H1 (cell line): ENCODE data around the gene NAALADL1. TPM values are rescaled to one million over a fixed set of nuclear protein-coding genes. Genes with fewer than 3 reads are reported as not detected.

Source experiments
- BACH1 ChIP-seq: IDR thresholded peaks from 2 replicates; pipeline ENCODE4 v1.6.1; 2012; ENCODE audit warnings: low read length, improper control_type of control experiment
- CBX5 ChIP-seq: fragments of 300-800, 300-1000 bp; sonication (generic); IDR thresholded peaks from 2 replicates; pipeline ENCODE4 v1.7.1; 2016; ENCODE audit warnings: antibody characterized with exemption, low read length, low read depth
- CHD1 ChIP-seq: IDR thresholded peaks from 2 replicates; pipeline ENCODE4 v1.6.1; 2012; ENCODE audit warnings: low read depth, low read length, improper control_type of control experiment
- CTCF ChIP-seq, 3 experiments: IDR thresholded peaks; 1 replicate in 2 of 3; 2 replicates in 1 of 3; pipeline versions ENCODE4 v1.5.1 to v1.6.1; 2011; ENCODE audit warnings: low read length in 3 of 3, mild to moderate bottlenecking in 3 of 3, inconsistent platforms in 2 of 3, low read depth in 1 of 3, moderate library complexity in 1 of 3; ENCODE audit not compliant: insufficient read depth in 1 of 3; ENCODE audit errors: control extremely low read depth in 1 of 3
- E2F6 ChIP-seq: IDR thresholded peaks from 2 replicates; pipeline ENCODE4 v1.6.1; 2012; ENCODE audit warnings: inconsistent platforms
- EGR1 ChIP-seq: IDR thresholded peaks from 2 replicates; pipeline ENCODE4 v1.6.1; 2011; ENCODE audit warnings: low read depth, low read length, borderline replicate concordance
- EP300 ChIP-seq, 2 experiments: IDR thresholded peaks; 1 replicate in 1 of 2; 2 replicates in 1 of 2; pipeline ENCODE4 v1.6.1; 2011 to 2012; ENCODE audit warnings: low read depth in 2 of 2, low read length in 2 of 2, mild to moderate bottlenecking in 2 of 2, borderline replicate concordance in 1 of 2, inconsistent platforms in 1 of 2, moderate library complexity in 1 of 2
- HDAC2 ChIP-seq, 2 experiments: fragments of 300-600 bp in 1 of 2; sonication (generic) in 1 of 2; IDR thresholded peaks; 2 replicates each; pipeline ENCODE4 v1.6.1; 2011 to 2012; ENCODE audit warnings: low read depth in 2 of 2, low read length in 2 of 2, mild to moderate bottlenecking in 2 of 2, moderate library complexity in 2 of 2, borderline replicate concordance in 1 of 2, inconsistent platforms in 1 of 2
- HDAC6 ChIP-seq: IDR thresholded peaks from one replicate; pipeline ENCODE4 v1.7.1; 2012; ENCODE audit warnings: low read depth, mild to moderate bottlenecking, inconsistent platforms, low read length, moderate library complexity
- JUND ChIP-seq: IDR thresholded peaks from 2 replicates; pipeline ENCODE4 v1.6.1; 2011; ENCODE audit warnings: mild to moderate bottlenecking, improper control_type of control experiment, low read length
- KDM1A ChIP-seq: fragments of 200-600, 300-600 bp; sonication (generic); IDR thresholded peaks from 2 replicates; pipeline ENCODE4 v1.7.1; 2016; ENCODE audit warnings: mild to moderate bottlenecking, low read length, borderline replicate concordance
- POLR2AphosphoS5 ChIP-seq: IDR thresholded peaks from 2 replicates; pipeline ENCODE4 v1.6.1; 2011; ENCODE audit warnings: low read depth, low read length
- RAD21 ChIP-seq, 2 experiments: IDR thresholded peaks in 1 of 2; conservative IDR thresholded peaks in 1 of 2; 2 replicates each; pipeline ENCODE4 v1.6.1; 2011; ENCODE audit warnings: low read depth in 2 of 2, low read length in 2 of 2, improper control_type of control experiment in 1 of 2, inconsistent platforms in 1 of 2, mild to moderate bottlenecking in 1 of 2, moderate library complexity in 1 of 2
- RFX5 ChIP-seq: IDR thresholded peaks from 2 replicates; pipeline ENCODE4 v1.6.1; 2011; ENCODE audit warnings: low read depth, low read length, improper control_type of control experiment, borderline replicate concordance
- SAP30 ChIP-seq: fragments of 300-600 bp; sonication (generic); IDR thresholded peaks from 2 replicates; pipeline ENCODE4 v1.7.1; 2012; ENCODE audit warnings: low read length, moderate library complexity, mild to moderate bottlenecking, inconsistent platforms; ENCODE audit not compliant: insufficient read depth, insufficient replicate concordance
- SP4 ChIP-seq: IDR thresholded peaks from 2 replicates; pipeline ENCODE4 v1.6.1; 2012; ENCODE audit warnings: low read length, inconsistent platforms
- SUZ12 ChIP-seq: fragments of 200-600 bp; sonication (generic); IDR thresholded peaks from 2 replicates; pipeline ENCODE4 v1.6.1; 2012; ENCODE audit warnings: mild to moderate bottlenecking, inconsistent platforms, low read length, moderate library complexity, mixed read lengths
- TAF1 ChIP-seq: IDR thresholded peaks from 2 replicates; pipeline ENCODE4 v1.6.1; 2011; ENCODE audit warnings: mild to moderate bottlenecking, low read depth, low read length
- TBP ChIP-seq: IDR thresholded peaks from 2 replicates; pipeline ENCODE4 v1.6.1; 2011; ENCODE audit warnings: low read depth, low read length, improper control_type of control experiment
- TCF12 ChIP-seq: IDR thresholded peaks from 2 replicates; pipeline ENCODE4 v1.6.1; 2011; ENCODE audit warnings: low read depth, mild to moderate bottlenecking, low read length
- TEAD4 ChIP-seq: IDR thresholded peaks from 2 replicates; pipeline ENCODE4 v1.6.1; 2012; ENCODE audit warnings: low read depth, low read length, inconsistent platforms, mixed read lengths
- polyA plus RNA-seq, 7 experiments: library from polyadenylated mRNA; depleted of rRNA in 3 of 7; stranded (reverse) in 5 of 7; unstranded in 2 of 7; fragments of >200 nt in 5 of 7; fragments of 200-250 nt in 2 of 7; gene quantifications; 1 replicate in 5 of 7; 2 replicates in 1 of 7; 4 replicates in 1 of 7; pipeline versions ENCODE4 v1.2.1 to v1.2.3, GENCODE V29; 2011 to 2013; ENCODE audit warnings: missing spikeins in 2 of 7, mixed read lengths in 2 of 7
- total RNA-seq: library from RNA; stranded (reverse); fragmentation: NEBNext Ultra II Directional; extraction: Animal tissue kit (Norgen Biotek cat#: 25700); gene quantifications from 2 replicates; pipeline ENCODE4 v1.2.1, GENCODE V29; 2021

The NAALADL1 gene
- total and polyA plus RNA-seq, 2 of the 8 experiments (the other 6 are each of a cell fraction or from before 2014, with no cell fraction given), result 7.5 to 9.9 TPM

- no peak for TF ChIP-seq CTCF (IDR thresholded peaks at IDR 0.05; ENCODE audit: control extremely low read depth in 1 of 3, insufficient read depth in 1 of 3, low read depth in 1 of 3, low read length in 3 of 3)
- no peak for TF ChIP-seq EGR1
- TF ChIP-seq BACH1, result peak; percentile 25; the same call in 1 of the 2 replicates
- TF ChIP-seq TAF1, result peak; percentile 60
- no peak for TF ChIP-seq HDAC6
- TF ChIP-seq CHD1, result no peak
- TF ChIP-seq KDM1A, result no peak
- TF ChIP-seq RAD21 (IDR thresholded peaks at IDR 0.05 in 1 of 2, conservative IDR thresholded peaks at IDR 0.05 in 1 of 2; ENCODE audit: low read depth in 2 of 2, low read length in 2 of 2), result no peak
- no peak for TF ChIP-seq JUND
- no peak for TF ChIP-seq CBX5
- TF ChIP-seq SAP30, result no peak
- no peak for TF ChIP-seq TEAD4
- TF ChIP-seq RFX5, result no peak
- peak; percentile 67 for TF ChIP-seq POLR2AphosphoS5
- 0 out of 4 replicates have a peak, but pooled peaks of 1 of the 2 experiments have one; percentile 51 for TF ChIP-seq HDAC2 (IDR thresholded peaks at IDR 0.05; ENCODE audit: borderline replicate concordance in 1 of 2, low read depth in 2 of 2, low read length in 2 of 2)
- TF ChIP-seq TCF12, result no peak
- TF ChIP-seq EP300 (IDR thresholded peaks at IDR 0.05; ENCODE audit: borderline replicate concordance in 1 of 2, low read depth in 2 of 2, low read length in 2 of 2), result no peak
- TF ChIP-seq E2F6, result peak; percentile 50
- TF ChIP-seq SP4, result no peak
- TF ChIP-seq SUZ12, result no peak
- TF ChIP-seq TBP, result peak; percentile 45; the same call in 1 of the 2 replicates
These were observed 17.3 kb downstream of the NAALADL1 start, which contains the start of gene SAC3D1 (continued) for GRCh38 chr11:65040847-65041622.
